ENCODE data around the gene RALB.

RALB gene

DNA sequence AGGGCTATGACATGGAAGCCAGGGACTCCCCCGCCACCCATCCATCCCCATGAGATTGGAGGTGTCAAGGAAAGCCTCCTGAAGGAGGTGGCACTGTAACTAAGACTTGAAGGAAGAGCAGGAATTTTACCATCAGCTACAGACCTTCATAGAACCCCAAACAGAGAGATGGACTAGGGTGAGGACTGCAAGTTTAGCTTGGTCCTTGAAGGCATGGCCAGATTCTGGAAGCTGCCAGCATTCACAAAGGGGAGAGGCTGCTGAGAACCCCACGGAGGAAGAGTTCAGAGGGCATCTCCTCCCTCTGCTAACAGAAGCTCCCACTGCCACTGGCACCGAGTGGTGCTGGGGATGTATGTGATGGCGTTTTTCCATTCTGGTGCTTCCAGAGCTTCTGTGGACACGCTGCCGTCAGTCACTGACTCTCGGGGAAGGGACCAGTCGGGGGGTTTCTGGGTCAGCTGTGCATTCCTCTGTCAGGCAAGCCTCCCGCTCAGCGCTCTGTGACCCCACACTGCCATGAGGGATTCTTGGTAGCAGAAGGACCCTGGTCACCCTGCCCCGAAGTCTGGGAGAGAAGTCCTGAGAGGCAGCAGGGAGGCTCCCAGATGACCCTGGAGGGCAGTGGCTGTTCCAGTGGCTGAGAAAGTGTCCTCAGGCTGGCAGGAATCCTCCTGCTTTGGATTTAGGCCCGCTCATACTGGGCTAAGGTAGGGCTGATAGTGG, 47.5 kb upstream of the RALB start:
- CTCF ChIA-PET = interaction anchor here (0.6 to 1.4 kb wide), 7 partner anchors 16 to 727 kb away, joined by 3 to 5 read pairs (median 3); no protein-coding TSS in a partner anchor
- TF ChIP-seq HOXC10 (CRISPR knock-in tag; IDR thresholded peaks at IDR 0.05) = no peak
- no peak overlapping the region for H3K27ac ChIP-seq (ENCODE audit: extremely low read depth, low read depth, low read length)
- no peaks in the 10 kb centered on the region for H3K4me1 ChIP-seq (ENCODE audit: control insufficient read depth, insufficient read depth, low read length)
- H3K9me3 ChIP-seq (ENCODE audit: control insufficient read depth, insufficient read depth, low read depth, low read length) = no peaks in the 10 kb centered on the region
- no peak overlapping the region for H3K4me3 ChIP-seq (ENCODE audit: low read depth, low read length)
- POLR2A ChIA-PET = no interaction called here
- no peaks in the 10 kb centered on the region for H3K36me3 ChIP-seq (ENCODE audit: control insufficient read depth in 2 of 2, insufficient read depth in 1 of 2, low read length in 2 of 2)

DNA sequence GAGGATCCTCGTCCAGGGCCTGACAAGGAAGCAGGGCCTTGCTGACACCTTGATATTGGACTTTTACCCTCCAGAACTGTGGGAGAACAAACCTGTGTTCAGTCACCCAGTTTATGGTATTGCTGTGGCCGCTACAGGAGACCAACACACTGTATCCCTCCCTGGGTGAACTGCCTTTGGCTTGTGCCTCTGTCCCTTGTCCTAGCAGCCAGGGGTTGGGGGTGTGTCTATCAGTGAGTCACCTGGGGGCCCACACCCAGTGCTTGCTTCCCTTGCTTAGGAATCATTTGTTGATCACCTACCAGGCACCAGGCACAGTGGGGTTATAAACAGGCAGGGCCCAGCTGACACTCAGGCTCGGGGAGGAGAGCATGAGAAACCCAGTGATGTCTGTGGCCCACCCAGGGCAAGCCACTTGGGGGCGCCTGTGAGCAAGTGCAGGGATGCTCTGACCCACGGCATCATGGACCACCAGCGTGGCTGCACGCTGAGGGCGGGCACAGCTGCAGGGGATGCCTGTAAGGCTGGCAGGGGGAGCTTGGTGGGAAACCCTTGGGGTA, 46.5 kb upstream of the RALB start:
- Histone ChIP-seq H3K4me3 (ENCODE audit: low read depth, low read length) (no peak overlapping the region), H3K4me1 (ENCODE audit: control insufficient read depth, insufficient read depth, low read length) (no peaks in the 10 kb centered on the region), H3K9me3 (ENCODE audit: control insufficient read depth, insufficient read depth, low read depth, low read length) (no peaks in the 10 kb centered on the region), H3K36me3 (ENCODE audit: control insufficient read depth in 2 of 2, insufficient read depth in 1 of 2, low read length in 2 of 2) (no peaks in the 10 kb centered on the region), H3K27ac (ENCODE audit: extremely low read depth, low read depth, low read length) (no peak overlapping the region)
- CTCF ChIA-PET = interaction anchor here (0.6 to 3.7 kb wide), 6 partner anchors 8 to 475 kb away, joined by 4 to 22 read pairs (median 4); no protein-coding TSS in a partner anchor
- POLR2A ChIA-PET = interaction anchor here (0.5 kb wide), 1 partner anchor 141 kb away, joined by 5 read pairs; no protein-coding TSS in a partner anchor
- no peak for TF ChIP-seq KLF8 (tag by site-specific recombination; IDR thresholded peaks at IDR 0.05)
- TF ChIP-seq GLIS2 (tag by site-specific recombination; IDR thresholded peaks at IDR 0.05) = peak; percentile 66
- no peak for TF ChIP-seq ZNF701 (tag by site-specific recombination; IDR thresholded peaks at IDR 0.05)
- TF ChIP-seq, protein P1, sequence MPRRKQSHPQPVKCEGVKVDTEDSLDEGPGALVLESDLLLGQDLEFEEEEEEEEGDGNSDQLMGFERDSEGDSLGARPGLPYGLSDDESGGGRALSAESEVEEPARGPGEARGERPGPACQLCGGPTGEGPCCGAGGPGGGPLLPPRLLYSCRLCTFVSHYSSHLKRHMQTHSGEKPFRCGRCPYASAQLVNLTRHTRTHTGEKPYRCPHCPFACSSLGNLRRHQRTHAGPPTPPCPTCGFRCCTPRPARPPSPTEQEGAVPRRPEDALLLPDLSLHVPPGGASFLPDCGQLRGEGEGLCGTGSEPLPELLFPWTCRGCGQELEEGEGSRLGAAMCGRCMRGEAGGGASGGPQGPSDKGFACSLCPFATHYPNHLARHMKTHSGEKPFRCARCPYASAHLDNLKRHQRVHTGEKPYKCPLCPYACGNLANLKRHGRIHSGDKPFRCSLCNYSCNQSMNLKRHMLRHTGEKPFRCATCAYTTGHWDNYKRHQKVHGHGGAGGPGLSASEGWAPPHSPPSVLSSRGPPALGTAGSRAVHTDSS (tag by site-specific recombination; IDR thresholded peaks at IDR 0.05) = no peak
- TF ChIP-seq, protein P2, sequence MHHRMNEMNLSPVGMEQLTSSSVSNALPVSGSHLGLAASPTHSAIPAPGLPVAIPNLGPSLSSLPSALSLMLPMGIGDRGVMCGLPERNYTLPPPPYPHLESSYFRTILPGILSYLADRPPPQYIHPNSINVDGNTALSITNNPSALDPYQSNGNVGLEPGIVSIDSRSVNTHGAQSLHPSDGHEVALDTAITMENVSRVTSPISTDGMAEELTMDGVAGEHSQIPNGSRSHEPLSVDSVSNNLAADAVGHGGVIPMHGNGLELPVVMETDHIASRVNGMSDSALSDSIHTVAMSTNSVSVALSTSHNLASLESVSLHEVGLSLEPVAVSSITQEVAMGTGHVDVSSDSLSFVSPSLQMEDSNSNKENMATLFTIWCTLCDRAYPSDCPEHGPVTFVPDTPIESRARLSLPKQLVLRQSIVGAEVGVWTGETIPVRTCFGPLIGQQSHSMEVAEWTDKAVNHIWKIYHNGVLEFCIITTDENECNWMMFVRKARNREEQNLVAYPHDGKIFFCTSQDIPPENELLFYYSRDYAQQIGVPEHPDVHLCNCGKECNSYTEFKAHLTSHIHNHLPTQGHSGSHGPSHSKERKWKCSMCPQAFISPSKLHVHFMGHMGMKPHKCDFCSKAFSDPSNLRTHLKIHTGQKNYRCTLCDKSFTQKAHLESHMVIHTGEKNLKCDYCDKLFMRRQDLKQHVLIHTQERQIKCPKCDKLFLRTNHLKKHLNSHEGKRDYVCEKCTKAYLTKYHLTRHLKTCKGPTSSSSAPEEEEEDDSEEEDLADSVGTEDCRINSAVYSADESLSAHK (tag by site-specific recombination; IDR thresholded peaks at IDR 0.05) = no peak
- TF ChIP-seq ZNF221 (tag by site-specific recombination; IDR thresholded peaks at IDR 0.05; ENCODE audit: borderline replicate concordance) = no peak
- TF ChIP-seq GLIS1 (tag by site-specific recombination; IDR thresholded peaks at IDR 0.05) = 0 out of 2 replicates have a peak, but pooled peaks have one; percentile 36
- TF ChIP-seq GFI1B (tag by site-specific recombination; IDR thresholded peaks at IDR 0.05) = no peak
- TF ChIP-seq, protein P3, sequence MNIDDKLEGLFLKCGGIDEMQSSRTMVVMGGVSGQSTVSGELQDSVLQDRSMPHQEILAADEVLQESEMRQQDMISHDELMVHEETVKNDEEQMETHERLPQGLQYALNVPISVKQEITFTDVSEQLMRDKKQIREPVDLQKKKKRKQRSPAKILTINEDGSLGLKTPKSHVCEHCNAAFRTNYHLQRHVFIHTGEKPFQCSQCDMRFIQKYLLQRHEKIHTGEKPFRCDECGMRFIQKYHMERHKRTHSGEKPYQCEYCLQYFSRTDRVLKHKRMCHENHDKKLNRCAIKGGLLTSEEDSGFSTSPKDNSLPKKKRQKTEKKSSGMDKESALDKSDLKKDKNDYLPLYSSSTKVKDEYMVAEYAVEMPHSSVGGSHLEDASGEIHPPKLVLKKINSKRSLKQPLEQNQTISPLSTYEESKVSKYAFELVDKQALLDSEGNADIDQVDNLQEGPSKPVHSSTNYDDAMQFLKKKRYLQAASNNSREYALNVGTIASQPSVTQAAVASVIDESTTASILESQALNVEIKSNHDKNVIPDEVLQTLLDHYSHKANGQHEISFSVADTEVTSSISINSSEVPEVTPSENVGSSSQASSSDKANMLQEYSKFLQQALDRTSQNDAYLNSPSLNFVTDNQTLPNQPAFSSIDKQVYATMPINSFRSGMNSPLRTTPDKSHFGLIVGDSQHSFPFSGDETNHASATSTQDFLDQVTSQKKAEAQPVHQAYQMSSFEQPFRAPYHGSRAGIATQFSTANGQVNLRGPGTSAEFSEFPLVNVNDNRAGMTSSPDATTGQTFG (tag by site-specific recombination; IDR thresholded peaks at IDR 0.05; ENCODE audit: borderline replicate concordance) = no peak
- TF ChIP-seq, protein P4, sequence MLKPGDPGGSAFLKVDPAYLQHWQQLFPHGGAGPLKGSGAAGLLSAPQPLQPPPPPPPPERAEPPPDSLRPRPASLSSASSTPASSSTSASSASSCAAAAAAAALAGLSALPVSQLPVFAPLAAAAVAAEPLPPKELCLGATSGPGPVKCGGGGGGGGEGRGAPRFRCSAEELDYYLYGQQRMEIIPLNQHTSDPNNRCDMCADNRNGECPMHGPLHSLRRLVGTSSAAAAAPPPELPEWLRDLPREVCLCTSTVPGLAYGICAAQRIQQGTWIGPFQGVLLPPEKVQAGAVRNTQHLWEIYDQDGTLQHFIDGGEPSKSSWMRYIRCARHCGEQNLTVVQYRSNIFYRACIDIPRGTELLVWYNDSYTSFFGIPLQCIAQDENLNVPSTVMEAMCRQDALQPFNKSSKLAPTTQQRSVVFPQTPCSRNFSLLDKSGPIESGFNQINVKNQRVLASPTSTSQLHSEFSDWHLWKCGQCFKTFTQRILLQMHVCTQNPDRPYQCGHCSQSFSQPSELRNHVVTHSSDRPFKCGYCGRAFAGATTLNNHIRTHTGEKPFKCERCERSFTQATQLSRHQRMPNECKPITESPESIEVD (tag by site-specific recombination; IDR thresholded peaks at IDR 0.05) = no peak
- TF ChIP-seq MYNN (tag by site-specific recombination; IDR thresholded peaks at IDR 0.05; ENCODE audit: borderline replicate concordance) = no peak
- TF ChIP-seq KLF7 (tag by site-specific recombination; IDR thresholded peaks at IDR 0.05; ENCODE audit: borderline replicate concordance) = no peak
- no peak for TF ChIP-seq ZNF514 (tag by site-specific recombination; IDR thresholded peaks at IDR 0.05)
- peak; percentile 45 for TF ChIP-seq ZNF654 (tag by site-specific recombination; IDR thresholded peaks at IDR 0.05; ENCODE audit: low read depth)
- no peak for TF ChIP-seq ZFP41 (tag by site-specific recombination; IDR thresholded peaks at IDR 0.05; ENCODE audit: borderline replicate concordance)
- TF ChIP-seq ZNF558 (tag by site-specific recombination; IDR thresholded peaks at IDR 0.05) = no peak
- TF ChIP-seq, protein P5, sequence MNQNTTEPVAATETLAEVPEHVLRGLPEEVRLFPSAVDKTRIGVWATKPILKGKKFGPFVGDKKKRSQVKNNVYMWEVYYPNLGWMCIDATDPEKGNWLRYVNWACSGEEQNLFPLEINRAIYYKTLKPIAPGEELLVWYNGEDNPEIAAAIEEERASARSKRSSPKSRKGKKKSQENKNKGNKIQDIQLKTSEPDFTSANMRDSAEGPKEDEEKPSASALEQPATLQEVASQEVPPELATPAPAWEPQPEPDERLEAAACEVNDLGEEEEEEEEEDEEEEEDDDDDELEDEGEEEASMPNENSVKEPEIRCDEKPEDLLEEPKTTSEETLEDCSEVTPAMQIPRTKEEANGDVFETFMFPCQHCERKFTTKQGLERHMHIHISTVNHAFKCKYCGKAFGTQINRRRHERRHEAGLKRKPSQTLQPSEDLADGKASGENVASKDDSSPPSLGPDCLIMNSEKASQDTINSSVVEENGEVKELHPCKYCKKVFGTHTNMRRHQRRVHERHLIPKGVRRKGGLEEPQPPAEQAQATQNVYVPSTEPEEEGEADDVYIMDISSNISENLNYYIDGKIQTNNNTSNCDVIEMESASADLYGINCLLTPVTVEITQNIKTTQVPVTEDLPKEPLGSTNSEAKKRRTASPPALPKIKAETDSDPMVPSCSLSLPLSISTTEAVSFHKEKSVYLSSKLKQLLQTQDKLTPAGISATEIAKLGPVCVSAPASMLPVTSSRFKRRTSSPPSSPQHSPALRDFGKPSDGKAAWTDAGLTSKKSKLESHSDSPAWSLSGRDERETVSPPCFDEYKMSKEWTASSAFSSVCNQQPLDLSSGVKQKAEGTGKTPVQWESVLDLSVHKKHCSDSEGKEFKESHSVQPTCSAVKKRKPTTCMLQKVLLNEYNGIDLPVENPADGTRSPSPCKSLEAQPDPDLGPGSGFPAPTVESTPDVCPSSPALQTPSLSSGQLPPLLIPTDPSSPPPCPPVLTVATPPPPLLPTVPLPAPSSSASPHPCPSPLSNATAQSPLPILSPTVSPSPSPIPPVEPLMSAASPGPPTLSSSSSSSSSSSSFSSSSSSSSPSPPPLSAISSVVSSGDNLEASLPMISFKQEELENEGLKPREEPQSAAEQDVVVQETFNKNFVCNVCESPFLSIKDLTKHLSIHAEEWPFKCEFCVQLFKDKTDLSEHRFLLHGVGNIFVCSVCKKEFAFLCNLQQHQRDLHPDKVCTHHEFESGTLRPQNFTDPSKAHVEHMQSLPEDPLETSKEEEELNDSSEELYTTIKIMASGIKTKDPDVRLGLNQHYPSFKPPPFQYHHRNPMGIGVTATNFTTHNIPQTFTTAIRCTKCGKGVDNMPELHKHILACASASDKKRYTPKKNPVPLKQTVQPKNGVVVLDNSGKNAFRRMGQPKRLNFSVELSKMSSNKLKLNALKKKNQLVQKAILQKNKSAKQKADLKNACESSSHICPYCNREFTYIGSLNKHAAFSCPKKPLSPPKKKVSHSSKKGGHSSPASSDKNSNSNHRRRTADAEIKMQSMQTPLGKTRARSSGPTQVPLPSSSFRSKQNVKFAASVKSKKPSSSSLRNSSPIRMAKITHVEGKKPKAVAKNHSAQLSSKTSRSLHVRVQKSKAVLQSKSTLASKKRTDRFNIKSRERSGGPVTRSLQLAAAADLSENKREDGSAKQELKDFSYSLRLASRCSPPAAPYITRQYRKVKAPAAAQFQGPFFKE (tag by site-specific recombination; IDR thresholded peaks at IDR 0.05; ENCODE audit: borderline replicate concordance) = no peak

Data from HEK293 (cell line).